Motor neuron (in vitro differentiated cells): ENCODE measurements around the gene FILIP1. TPM values are rescaled to one million over a fixed set of nuclear protein-coding genes. Genes with fewer than 3 reads are reported as not detected.

Experiments
- ATAC-seq, 8 experiments: fragments of 200-7000 bp; cut with Tn5 transposase; replicated peaks in 6 of 8; 2 replicates each; pipeline ENCODE4 v1.8.0; 2021; ENCODE audit warnings: mild to moderate bottlenecking in 8 of 8, moderate library complexity in 8 of 8
- H3K27ac ChIP-seq, 2 donors: fragments of 250-450 bp; sonication (Bioruptor Pico); 2 replicates each; pipeline ENCODE4 v1.9.0; 2021; ENCODE audit warnings: antibody characterized with exemption in 2 of 2, mild to moderate bottlenecking in 2 of 2, moderate library complexity in 1 of 2
- H3K4me1 ChIP-seq, 2 donors: fragments of 250-450 bp; sonication (Bioruptor Pico); replicated peaks in 1 of 2; 2 replicates each; pipeline ENCODE4 v1.6.1; 2021; ENCODE audit warnings: antibody characterized with exemption in 2 of 2, mild to moderate bottlenecking in 2 of 2, moderate library complexity in 1 of 2
- H3K4me3 ChIP-seq, 5 donors: fragments of 250-450 bp; sonication (Bioruptor Pico); 2 replicates each; pipeline ENCODE4 v1.9.0; 2021; ENCODE audit warnings: antibody characterized with exemption in 5 of 5, mild to moderate bottlenecking in 5 of 5, moderate library complexity in 4 of 5
- WGBS, 10 experiments: fragments of 450-650 bp; shearing (Covaris generic); methylation state at CpG; one replicate each; pipeline ENCODE4 v1.0.0; 2022; 5-methylcytosine and 5-hydroxymethylcytosine counted together
- in situ Hi-C, 9 experiments: fragments of 400-800 bp; cut with MboI; loops; one replicate each; pipeline ENCODE4 v1.15.0; 2021; ENCODE audit warnings: low sequenced_read_pairs in 9 of 9, low pct_unique_long_range_greater_than_20kb in 2 of 9; ENCODE audit not compliant: unreplicated experiment in 9 of 9
- total RNA-seq, 8 experiments: library from RNA; unstranded; fragments of 300-600 nt; gene quantifications; 2 replicates each; pipeline versions ENCODE4 v1.2.3 to v1.2.4, GENCODE V29; 2022

FILIP1 gene
- total RNA-seq, 8 experiments from 2014 or later: 0.27 to 10.8 (median 4.3) TPM

GRCh38 chr6:75378101-75378500 is 115.5 kb downstream of the FILIP1 start:
- no peak for ATAC-seq
- Histone ChIP-seq H3K4me1 (peaks cover 27 to 28% of the 10 kb centered on the region in 2 donors), H3K4me3 (no peak overlapping the region), H3K27ac (no peak overlapping the region)
- 10 to 77% (median 44%) methylated on average over 1 to 2 of the region's 2 CpGs; no CpG with 5 or more reads in 1 of the 10 experiments for WGBS, 10 experiments
- in situ Hi-C loops: no loop called here

- no peak overlapping the region for H3K27ac ChIP-seq
- in situ Hi-C loops: no loop called here
- no peak overlapping the region for H3K4me3 ChIP-seq
- H3K4me1 ChIP-seq: peaks cover 20% of the 10 kb centered on the region in 2 donors
- peak in 1 of 8 experiments; percentile 6 for ATAC-seq
- 20 to 100% (median 86%) methylated on average over 1 to 3 of the region's 3 CpGs; no CpG with 5 or more reads in 2 of the 10 experiments for WGBS, 10 experiments
Measured at GRCh38 chr6:75377386-75377785, 116.2 kb downstream of the FILIP1 start.

DNA sequence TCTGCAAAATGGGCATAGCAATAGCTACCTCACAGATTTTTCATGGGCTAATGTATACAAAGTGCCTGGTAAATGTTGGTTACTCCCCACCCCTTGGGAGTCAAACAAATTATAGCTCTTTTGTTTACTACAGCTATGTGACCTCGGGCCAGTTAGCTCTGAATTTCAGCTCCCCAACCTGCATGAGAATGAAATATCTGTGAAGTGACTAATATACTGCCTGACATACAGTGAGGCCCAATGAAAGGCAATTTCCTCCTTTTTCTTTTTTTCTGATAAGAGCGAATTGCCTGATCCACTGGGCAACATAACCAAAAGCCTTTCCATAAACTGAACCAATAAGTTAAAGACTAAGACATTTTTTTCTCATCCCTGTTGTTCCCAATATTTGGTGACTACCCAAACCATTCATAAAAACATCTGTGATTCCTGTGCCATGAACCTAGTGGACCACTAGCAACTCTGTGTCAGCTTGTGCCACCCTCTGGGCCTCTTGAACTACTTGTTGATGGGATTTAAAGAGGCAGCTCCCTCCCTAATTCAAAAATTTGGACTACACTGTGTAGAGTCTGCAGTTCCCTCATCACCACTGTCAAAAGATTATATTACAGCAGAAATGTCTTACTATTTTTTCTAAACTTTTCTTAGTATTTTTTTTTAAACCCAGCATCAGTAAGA is 117.1 kb downstream of the FILIP1 start:
- H3K4me3 ChIP-seq: no peak overlapping the region
- peak in 2 of 8 experiments; percentile 36 to 77 for ATAC-seq
- 0 to 90% (median 50%) methylated on average over 1 to 2 of the region's 2 CpGs; no CpG with 5 or more reads in 1 of the 10 experiments for WGBS, 10 experiments
- no peak overlapping the region for H3K27ac ChIP-seq
- H3K4me1 ChIP-seq: peaks cover 11 to 13% of the 10 kb centered on the region in 2 donors
- in situ Hi-C loops: no loop called here

DNA sequence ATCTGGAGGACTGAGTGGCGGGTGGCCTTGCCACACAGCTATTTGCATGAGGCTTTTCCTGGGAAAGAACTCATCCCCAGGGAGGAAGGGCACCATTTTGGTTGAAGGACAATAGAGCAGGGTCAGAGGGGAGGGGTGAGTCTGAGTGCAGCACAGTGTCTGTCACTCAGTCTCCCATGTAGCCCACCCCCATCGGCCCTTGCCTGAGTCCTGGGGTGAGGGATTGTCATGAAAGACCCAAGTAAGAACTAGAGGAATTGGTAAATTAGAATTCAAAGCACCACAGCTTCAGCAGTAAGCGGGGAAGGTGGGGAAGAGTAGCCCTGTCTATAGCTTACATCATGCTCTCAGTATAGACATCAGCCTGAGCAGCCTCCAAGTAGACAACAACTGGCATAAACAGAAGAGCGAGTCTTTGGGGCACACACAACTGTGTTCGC is 118.6 kb downstream of the FILIP1 start:
- H3K27ac ChIP-seq: peak overlapping the region; percentile 29 to 57
- in situ Hi-C loops: no loop called here
- WGBS, 10 experiments: 60 to 100% (median 77%) methylated on average over 1 to 3 of the region's 5 CpGs; no CpG with 5 or more reads in 2 of the 10 experiments

GRCh38 chr6:75372884-75373283 is 120.7 kb downstream of the FILIP1 start:
- ATAC-seq: no peak
- peaks cover 15 to 16% of the 10 kb centered on the region in 2 donors for H3K4me1 ChIP-seq
- no peak overlapping the region for H3K27ac ChIP-seq
- in situ Hi-C loops: no loop called here
- H3K4me3 ChIP-seq: no peak overlapping the region

More for the DNA sequence above, 118.6 kb downstream of the FILIP1 start:
- no peak overlapping the region for H3K4me3 ChIP-seq
- H3K4me1 ChIP-seq: peaks cover 12 to 13% of the 10 kb centered on the region in 2 donors
- peak in 5 of 8 experiments; percentile 64 to 87 (median 84) for ATAC-seq

DNA sequence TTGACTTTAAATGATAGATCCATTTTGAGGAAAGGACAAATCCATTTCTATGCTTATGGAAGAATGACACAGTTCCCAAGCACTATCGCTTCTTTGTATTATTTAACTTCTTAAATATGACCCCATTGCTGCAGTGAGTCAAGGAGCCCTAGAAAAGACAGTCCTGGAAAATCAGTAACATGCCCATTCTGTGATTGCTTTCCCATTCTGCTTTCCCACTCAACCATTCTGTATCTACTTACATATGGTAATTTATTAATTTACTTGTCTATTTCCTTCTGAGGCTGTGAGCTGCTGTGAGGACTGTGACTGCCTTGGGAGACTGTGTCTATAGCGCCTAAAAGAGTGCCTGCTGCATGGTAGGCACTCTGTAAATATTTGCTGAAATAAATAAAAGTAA is 123.6 kb downstream of the FILIP1 start:
- Histone ChIP-seq H3K4me3 (no peak overlapping the region), H3K4me1 (peaks cover 5 to 6% of the 10 kb centered on the region in 2 donors), H3K27ac (no peak overlapping the region)
- 0 to 92% (median 83%) methylated on average over 1 to 2 of the region's 2 CpGs; no CpG with 5 or more reads in 1 of the 10 experiments for WGBS, 10 experiments
- ATAC-seq: peak in 1 of 8 experiments; percentile 37
- in situ Hi-C loops: no loop called here

GRCh38 chr6:75368864-75369402 is 124.7 kb downstream of the FILIP1 start:
- Histone ChIP-seq H3K4me1 (peaks cover 2 to 4% of the 10 kb centered on the region in 2 donors), H3K4me3 (no peak overlapping the region), H3K27ac (no peak overlapping the region)
- in situ Hi-C loops: no loop called here
- WGBS, 10 experiments: 60 to 100% (median 100%) methylated on average over 1 to 2 of the region's 3 CpGs; no CpG with 5 or more reads in 3 of the 10 experiments
- no peak for ATAC-seq

DNA sequence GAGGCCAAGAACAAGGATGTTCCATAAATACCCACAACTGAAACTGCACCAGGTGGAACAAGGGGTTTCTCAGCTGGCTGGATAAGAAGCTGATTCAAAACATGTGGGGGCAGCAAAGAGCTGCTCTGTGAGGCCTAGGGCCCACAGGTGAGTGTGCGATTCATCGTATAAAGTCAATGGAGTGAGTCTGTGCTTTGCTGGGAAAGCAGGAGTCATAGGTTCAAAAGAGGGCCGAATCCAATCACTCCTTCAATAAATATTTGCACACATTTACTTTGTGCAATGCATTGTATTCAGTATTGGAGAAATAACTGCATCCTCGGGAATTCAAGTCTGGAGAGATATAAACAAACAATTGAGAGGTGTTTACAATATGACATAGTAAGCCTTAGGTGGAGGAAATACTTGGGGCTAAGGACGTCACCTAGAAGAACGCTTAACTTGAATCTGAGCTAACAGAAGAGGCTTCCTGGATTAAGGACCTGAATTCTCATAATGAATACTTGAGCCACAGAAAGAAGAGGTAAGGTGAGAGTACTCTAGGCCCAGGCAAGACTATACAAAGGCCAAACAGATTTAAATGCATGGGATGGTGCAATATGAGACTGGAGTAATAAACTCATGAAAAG is 125.3 kb downstream of the FILIP1 start:
- WGBS, 10 experiments: 73 to 100% (median 89%) methylated on average over 1 to 5 of the region's 6 CpGs; no CpG with 5 or more reads in 2 of the 10 experiments
- Histone ChIP-seq H3K4me1 (peaks cover 2 to 4% of the 10 kb centered on the region in 2 donors), H3K4me3 (no peak overlapping the region), H3K27ac (no peak overlapping the region)
- in situ Hi-C loops: no loop called here
- peak in 6 of 8 experiments; percentile 58 to 94 (median 64) for ATAC-seq

GRCh38 chr6:75363304-75363703 is 130.3 kb downstream of the FILIP1 start:
- no peak overlapping the region for H3K27ac ChIP-seq
- in situ Hi-C loops: no loop called here
- peak in 2 of 8 experiments; percentile 29 to 57 for ATAC-seq
- no peak overlapping the region for H3K4me3 ChIP-seq
- H3K4me1 ChIP-seq: peaks cover 0 to 2% of the 10 kb centered on the region in 2 donors
- 20 to 81% (median 49%) methylated on average over 1 to 2 of the region's 2 CpGs; no CpG with 5 or more reads in 4 of the 10 experiments for WGBS, 10 experiments

DNA sequence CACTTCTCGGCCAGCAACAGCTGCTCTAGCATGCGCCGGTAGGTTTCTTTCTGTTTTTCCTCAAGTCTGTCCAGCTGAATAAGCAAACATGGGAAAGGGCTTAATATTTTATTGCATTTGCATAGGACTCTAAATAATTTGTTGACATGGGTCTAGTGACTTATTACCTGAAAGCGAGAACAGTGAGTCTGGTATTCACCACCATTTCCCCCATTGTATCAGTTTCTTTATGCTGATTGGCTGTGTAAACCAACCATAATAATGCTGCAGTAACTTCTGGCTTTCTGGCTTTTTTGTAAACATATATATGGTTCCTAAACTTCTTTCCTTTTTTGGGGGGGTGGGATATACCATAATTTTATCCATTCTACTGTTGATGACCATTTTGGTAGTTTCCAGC is 140.0 kb downstream of the FILIP1 start:
- no peak overlapping the region for H3K4me3 ChIP-seq
- peaks cover 5 to 9% of the 10 kb centered on the region in 2 donors for H3K4me1 ChIP-seq
- 67 to 100% (median 98%) methylated on average over 1 to 4 of the region's 4 CpGs; no CpG with 5 or more reads in 2 of the 10 experiments for WGBS, 10 experiments
- in situ Hi-C loops: no loop called here
- ATAC-seq: no peak
- no peak overlapping the region for H3K27ac ChIP-seq

DNA sequence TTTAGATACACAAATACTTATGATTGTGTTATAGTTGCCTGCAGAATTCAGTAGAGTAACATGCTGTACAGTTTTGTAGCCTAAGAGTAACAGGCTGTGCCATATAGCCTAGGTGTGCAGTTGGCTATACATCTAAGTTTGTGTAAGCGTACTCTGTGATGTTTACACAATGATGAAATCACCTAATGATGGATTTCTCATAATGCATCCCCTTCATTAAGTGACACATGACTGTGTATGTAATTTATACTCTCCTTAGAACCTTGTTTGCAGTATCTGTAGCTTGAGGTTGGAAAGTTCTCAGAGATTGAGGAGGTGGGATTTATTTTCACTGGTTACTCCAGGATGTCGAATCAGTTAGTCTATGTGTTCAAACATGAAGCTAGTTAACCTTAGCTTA is 142.0 kb downstream of the FILIP1 start:
- in situ Hi-C loops: no loop called here
- no peak for ATAC-seq
- Histone ChIP-seq H3K4me1 (peaks cover 6 to 9% of the 10 kb centered on the region in 2 donors), H3K4me3 (no peak overlapping the region), H3K27ac (no peak overlapping the region)
- WGBS, 10 experiments: 67 to 100% (median 100%) methylated on average over 1 to 2 of the region's 2 CpGs; no CpG with 5 or more reads in 2 of the 10 experiments

GRCh38 chr6:75350808-75351207 is 142.8 kb downstream of the FILIP1 start:
- H3K4me1 ChIP-seq: peaks cover 6 to 9% of the 10 kb centered on the region in 2 donors
- in situ Hi-C loops: no loop called here
- no peak overlapping the region for H3K27ac ChIP-seq
- no peak for ATAC-seq
- 56 to 100% (median 88%) methylated on average over 1 to 6 of the region's 6 CpGs; no CpG with 5 or more reads in 2 of the 10 experiments for WGBS, 10 experiments
- H3K4me3 ChIP-seq: no peak overlapping the region

DNA sequence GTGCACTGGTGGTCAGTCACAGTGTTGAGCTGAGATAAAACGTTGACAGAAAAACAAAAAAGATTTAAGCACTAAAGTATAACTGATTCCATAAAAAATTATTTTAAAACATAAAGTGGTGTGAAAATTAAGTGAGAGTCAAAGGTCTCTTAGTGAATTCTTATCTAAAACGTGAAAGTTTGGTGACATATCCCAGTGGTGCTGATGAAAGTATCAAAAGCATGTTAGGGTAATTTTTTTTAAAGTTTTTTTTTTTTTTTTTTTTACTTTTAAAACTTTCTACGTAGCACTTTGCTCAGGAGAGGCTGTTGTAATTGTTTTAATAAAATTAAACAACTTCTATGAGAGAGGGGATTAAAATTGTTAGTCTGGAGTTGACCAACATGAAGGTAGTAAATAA is 143.4 kb downstream of the FILIP1 start:
- no peak for ATAC-seq
- WGBS, 10 experiments: 10 to 70% (median 37%) methylated on average over 2 to 3 of the region's 3 CpGs
- in situ Hi-C loops: no loop called here
- Histone ChIP-seq H3K4me1 (peaks cover 6 to 9% of the 10 kb centered on the region in 2 donors), H3K27ac (no peak overlapping the region), H3K4me3 (no peak overlapping the region)
